HepG2 (cell line): ENCODE results near the gene HDAC4. TPM values are rescaled to one million over a fixed set of nuclear protein-coding genes. Genes with fewer than 3 reads are reported as not detected.
A peak's percentile ranks its signal among the peaks of the same experiment; 100 is the strongest.

Experiments
- ATAC-seq: fragments of 200-7000 bp; cut with Tn5 transposase; 3 replicates; pipeline ENCODE4 v1.9.1; 2020; ENCODE audit warnings: mild to moderate bottlenecking, moderate library complexity
- BruUV-seq: library from RNA; stranded (reverse); fragments of 400-500 nt; replicated peaks from 2 replicates; lab custom pipeline; 2021; lab: Mats Ljungman, UMichigan
- CTCF ChIA-PET: fragments of 300-600 bp; formaldehyde crosslinking; extraction: SDS; loops from one replicate; lab custom pipeline; 2021; ENCODE audit warnings: low total read pairs, inconsistent platforms, low intra/inter-chr PET ratio; lab: Yijun Ruan, JAX
- POLR2A ChIA-PET: fragments of 350-600 bp; sonication (Branson Sonifier 250); formaldehyde crosslinking; loops from one replicate; lab custom pipeline; 2020; ENCODE audit warnings: antibody characterized with exemption, inconsistent platforms; lab: Yijun Ruan, JAX
- DNase-seq: peaks from one replicate; pipeline ENCODE4 v3.0.0-alpha.2; 2015; ENCODE audit warnings: low spot score
- FAIRE-seq: peaks from 3 replicates; lab custom pipeline; 2011; peaks lifted over from hg19 to GRCh38; lab: Jason Lieb, UNC
- H2AFZ ChIP-seq: one replicate; pipeline ENCODE4 v1.6.1; 2011; ENCODE audit warnings: low read length, inconsistent platforms
- H3K27ac ChIP-seq: fragments of 300-600 bp; 3 replicates; pipeline ENCODE4 v1.8.0; 2011; ENCODE audit warnings: mixed run types, mild to moderate bottlenecking, mixed read lengths, low read length, inconsistent platforms; ENCODE audit not compliant: insufficient read depth; ENCODE audit errors: extremely low read length
- H3K27me3 ChIP-seq, 2 experiments: fragments of 200-600 bp in 1 of 2; 2 replicates in 1 of 2; 3 replicates in 1 of 2; pipeline versions ENCODE4 v1.6.0 to v1.8.0; 2011; ENCODE audit warnings: low read length in 2 of 2, mild to moderate bottlenecking in 2 of 2, moderate library complexity in 2 of 2, inconsistent platforms in 1 of 2; ENCODE audit not compliant: insufficient read depth in 2 of 2, control insufficient read depth in 1 of 2
- H3K36me3 ChIP-seq, 2 experiments: fragments of 200-600 bp in 1 of 2; replicated peaks in 1 of 2; 2 replicates in 1 of 2; 3 replicates in 1 of 2; pipeline versions ENCODE4 v1.5.1 to v1.8.0; 2011; ENCODE audit warnings: low read length in 2 of 2, inconsistent platforms in 1 of 2; ENCODE audit not compliant: insufficient read depth in 2 of 2, control insufficient read depth in 1 of 2
- H3K4me1 ChIP-seq: 2 replicates; pipeline ENCODE4 v1.5.1; 2012; ENCODE audit warnings: low read length, inconsistent platforms; ENCODE audit not compliant: insufficient read depth
- H3K4me2 ChIP-seq: 2 replicates; pipeline ENCODE4 v1.6.0; 2011; ENCODE audit warnings: low read depth, low read length, inconsistent platforms
- H3K4me3 ChIP-seq, 3 experiments: fragments of 200-600 bp in 1 of 3; sonication (generic), shearing (Covaris generic) in 1 of 3; replicated peaks in 1 of 3; 2 replicates each; pipeline ENCODE4 v1.5.1; 2011 to 2016; ENCODE audit warnings: low read length in 3 of 3, inconsistent platforms in 2 of 3, low read depth in 2 of 3, mild to moderate bottlenecking in 2 of 3, control low read depth in 1 of 3, mixed read lengths in 1 of 3; ENCODE audit not compliant: insufficient read depth in 1 of 3
- H3K79me2 ChIP-seq: one replicate; pipeline ENCODE4 v1.6.1; 2011; ENCODE audit warnings: low read length, inconsistent platforms; ENCODE audit not compliant: insufficient read depth
- H3K9ac ChIP-seq: 2 replicates; pipeline ENCODE4 v1.6.0; 2011; ENCODE audit warnings: mild to moderate bottlenecking, low read depth, low read length, inconsistent platforms; ENCODE audit not compliant: insufficient read depth
- H3K9me3 ChIP-seq: 2 replicates; pipeline ENCODE4 v1.5.1; 2012; ENCODE audit warnings: mild to moderate bottlenecking, low read length
- H4K20me1 ChIP-seq: 2 replicates; pipeline ENCODE4 v1.6.0; 2011; ENCODE audit warnings: inconsistent platforms, mild to moderate bottlenecking, low read length, moderate library complexity; ENCODE audit not compliant: insufficient read depth
- AGO2 ChIP-seq: fragments of 200-400 bp; formaldehyde crosslinking; optimal IDR thresholded peaks from 2 replicates; pipeline ENCODE3; 2017; ENCODE audit warnings: mild to moderate bottlenecking, low read depth, low read length, moderate library complexity
- EZH2 ChIP-seq: conservative IDR thresholded peaks from 2 replicates; pipeline ENCODE4 v1.6.1; 2012; ENCODE audit warnings: mild to moderate bottlenecking, low read depth, low read length, moderate library complexity
- HIVEP1 ChIP-seq: sonication (generic); formaldehyde crosslinking; IDR thresholded peaks from 2 replicates; pipeline ENCODE4 v1.4.0; 2020; ENCODE audit warnings: mild to moderate bottlenecking, missing genetic modification reagents
- ISL2 ChIP-seq: sonication (generic); formaldehyde crosslinking; IDR thresholded peaks from 2 replicates; pipeline ENCODE4 v1.5.0; 2020; ENCODE audit warnings: missing genetic modification reagents
- MEIS1 ChIP-seq: sonication (generic); formaldehyde crosslinking; IDR thresholded peaks from 2 replicates; pipeline ENCODE4 v1.9.0; 2021; ENCODE audit warnings: mild to moderate bottlenecking, missing genetic modification reagents, moderate library complexity, borderline replicate concordance
- SMARCE1 ChIP-seq: fragments of 450-650 bp; IDR thresholded peaks from 2 replicates; pipeline ENCODE4 v1.6.1; 2017; ENCODE audit warnings: borderline replicate concordance
- ZFP1 ChIP-seq: IDR thresholded peaks from 2 replicates; pipeline ENCODE4 v1.6.1; 2016
- ZNF839 ChIP-seq: sonication (generic); formaldehyde crosslinking; IDR thresholded peaks from 2 replicates; pipeline ENCODE4 v1.4.0; 2020; ENCODE audit warnings: missing genetic modification reagents, mild to moderate bottlenecking, borderline replicate concordance
- WGBS: methylation state at CpG from one replicate; pipeline ENCODE4 v1.1.6; 2017; ENCODE audit warnings: low lambda C conversion rate; 5-methylcytosine and 5-hydroxymethylcytosine counted together
- in situ Hi-C: cut with HindIII; loops from 2 replicates; pipeline ENCODE4 v1.10.0; 2017; ENCODE audit warnings: low pct_unique_long_range_greater_than_20kb; ENCODE audit not compliant: extremely low pct_ligation_motif_present
- intact Hi-C: fragments of 100-400 bp; cut with micrococcal nuclease; formaldehyde crosslinking; loops from one replicate; pipeline ENCODE4 v1.10.0; 2022; ENCODE audit not compliant: unreplicated experiment
- polyA plus RNA-seq, 8 experiments: library from polyadenylated mRNA; depleted of rRNA in 3 of 8; stranded (reverse) in 7 of 8; unstranded in 1 of 8; fragments of >200 nt; fragmentation: Illumina TruSeq in 4 of 8; extraction: Trizol in 4 of 8; gene quantifications; 2 replicates each; pipeline versions ENCODE4 v1.2.1 to v1.2.3, GENCODE V29; 2011 to 2016; ENCODE audit warnings: low read depth in 4 of 8, missing spikeins in 1 of 8, mixed read lengths in 1 of 8; ENCODE audit not compliant: insufficient read depth in 1 of 8
- total RNA-seq, 5 experiments: library from RNA; depleted of rRNA; stranded (reverse); fragments of >200 nt; fragmentation: Illumina TruSeq; extraction: Trizol; gene quantifications; 2 replicates each; pipeline ENCODE4 v1.2.3, GENCODE V29; 2016; ENCODE audit warnings: low read depth in 1 of 5
- TF ChIP-seq, protein P1 (sequence below): sonication (generic); formaldehyde crosslinking; IDR thresholded peaks from one replicate; pipeline ENCODE4 v1.5.1; 2020; ENCODE audit warnings: mild to moderate bottlenecking, missing genetic modification reagents; ENCODE audit errors: not compliant biosample characterization
- TF ChIP-seq, protein P2 (sequence below): sonication (generic); formaldehyde crosslinking; IDR thresholded peaks from 2 replicates; pipeline ENCODE4 v1.4.0; 2020; ENCODE audit warnings: missing genetic modification reagents

The HDAC4 gene
- total and polyA plus RNA-seq, 2 of the 13 experiments (the other 11 are each of a cell fraction or from before 2014, with no cell fraction given) = 10.1 to 11.5 TPM

DNA sequence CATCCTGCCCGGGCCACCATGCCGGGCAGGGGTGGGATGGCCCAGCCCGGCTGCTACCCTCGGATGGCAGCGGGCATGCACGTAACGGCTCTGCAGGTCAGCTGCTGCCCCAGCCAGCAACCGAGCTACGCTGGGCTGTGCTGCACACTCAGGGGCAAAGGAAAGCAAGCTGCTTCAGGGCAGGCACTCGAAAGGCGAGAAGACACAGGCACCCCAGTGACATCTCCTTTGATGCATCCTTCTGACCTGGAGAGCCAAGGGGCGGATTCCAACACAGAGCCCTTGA, 8.8 kb downstream of the HDAC4 start (continued):
- TF ChIP-seq EZH2 = no peak
- no peak for TF ChIP-seq MEIS1 (CRISPR knock-in tag)

GRCh38 chr2:239391286-239392071, 9.3 kb downstream of the HDAC4 start:
- no peak for TF ChIP-seq ISL2 (CRISPR knock-in tag)
- no peak for TF ChIP-seq ZNF839 (CRISPR knock-in tag)
- TF ChIP-seq AGO2 = peak; percentile 40
- no peak for TF ChIP-seq ZFP1
- no peak for TF ChIP-seq SMARCE1
- TF ChIP-seq HIVEP1 (CRISPR knock-in tag) = no peak
- TF ChIP-seq, protein P1, sequence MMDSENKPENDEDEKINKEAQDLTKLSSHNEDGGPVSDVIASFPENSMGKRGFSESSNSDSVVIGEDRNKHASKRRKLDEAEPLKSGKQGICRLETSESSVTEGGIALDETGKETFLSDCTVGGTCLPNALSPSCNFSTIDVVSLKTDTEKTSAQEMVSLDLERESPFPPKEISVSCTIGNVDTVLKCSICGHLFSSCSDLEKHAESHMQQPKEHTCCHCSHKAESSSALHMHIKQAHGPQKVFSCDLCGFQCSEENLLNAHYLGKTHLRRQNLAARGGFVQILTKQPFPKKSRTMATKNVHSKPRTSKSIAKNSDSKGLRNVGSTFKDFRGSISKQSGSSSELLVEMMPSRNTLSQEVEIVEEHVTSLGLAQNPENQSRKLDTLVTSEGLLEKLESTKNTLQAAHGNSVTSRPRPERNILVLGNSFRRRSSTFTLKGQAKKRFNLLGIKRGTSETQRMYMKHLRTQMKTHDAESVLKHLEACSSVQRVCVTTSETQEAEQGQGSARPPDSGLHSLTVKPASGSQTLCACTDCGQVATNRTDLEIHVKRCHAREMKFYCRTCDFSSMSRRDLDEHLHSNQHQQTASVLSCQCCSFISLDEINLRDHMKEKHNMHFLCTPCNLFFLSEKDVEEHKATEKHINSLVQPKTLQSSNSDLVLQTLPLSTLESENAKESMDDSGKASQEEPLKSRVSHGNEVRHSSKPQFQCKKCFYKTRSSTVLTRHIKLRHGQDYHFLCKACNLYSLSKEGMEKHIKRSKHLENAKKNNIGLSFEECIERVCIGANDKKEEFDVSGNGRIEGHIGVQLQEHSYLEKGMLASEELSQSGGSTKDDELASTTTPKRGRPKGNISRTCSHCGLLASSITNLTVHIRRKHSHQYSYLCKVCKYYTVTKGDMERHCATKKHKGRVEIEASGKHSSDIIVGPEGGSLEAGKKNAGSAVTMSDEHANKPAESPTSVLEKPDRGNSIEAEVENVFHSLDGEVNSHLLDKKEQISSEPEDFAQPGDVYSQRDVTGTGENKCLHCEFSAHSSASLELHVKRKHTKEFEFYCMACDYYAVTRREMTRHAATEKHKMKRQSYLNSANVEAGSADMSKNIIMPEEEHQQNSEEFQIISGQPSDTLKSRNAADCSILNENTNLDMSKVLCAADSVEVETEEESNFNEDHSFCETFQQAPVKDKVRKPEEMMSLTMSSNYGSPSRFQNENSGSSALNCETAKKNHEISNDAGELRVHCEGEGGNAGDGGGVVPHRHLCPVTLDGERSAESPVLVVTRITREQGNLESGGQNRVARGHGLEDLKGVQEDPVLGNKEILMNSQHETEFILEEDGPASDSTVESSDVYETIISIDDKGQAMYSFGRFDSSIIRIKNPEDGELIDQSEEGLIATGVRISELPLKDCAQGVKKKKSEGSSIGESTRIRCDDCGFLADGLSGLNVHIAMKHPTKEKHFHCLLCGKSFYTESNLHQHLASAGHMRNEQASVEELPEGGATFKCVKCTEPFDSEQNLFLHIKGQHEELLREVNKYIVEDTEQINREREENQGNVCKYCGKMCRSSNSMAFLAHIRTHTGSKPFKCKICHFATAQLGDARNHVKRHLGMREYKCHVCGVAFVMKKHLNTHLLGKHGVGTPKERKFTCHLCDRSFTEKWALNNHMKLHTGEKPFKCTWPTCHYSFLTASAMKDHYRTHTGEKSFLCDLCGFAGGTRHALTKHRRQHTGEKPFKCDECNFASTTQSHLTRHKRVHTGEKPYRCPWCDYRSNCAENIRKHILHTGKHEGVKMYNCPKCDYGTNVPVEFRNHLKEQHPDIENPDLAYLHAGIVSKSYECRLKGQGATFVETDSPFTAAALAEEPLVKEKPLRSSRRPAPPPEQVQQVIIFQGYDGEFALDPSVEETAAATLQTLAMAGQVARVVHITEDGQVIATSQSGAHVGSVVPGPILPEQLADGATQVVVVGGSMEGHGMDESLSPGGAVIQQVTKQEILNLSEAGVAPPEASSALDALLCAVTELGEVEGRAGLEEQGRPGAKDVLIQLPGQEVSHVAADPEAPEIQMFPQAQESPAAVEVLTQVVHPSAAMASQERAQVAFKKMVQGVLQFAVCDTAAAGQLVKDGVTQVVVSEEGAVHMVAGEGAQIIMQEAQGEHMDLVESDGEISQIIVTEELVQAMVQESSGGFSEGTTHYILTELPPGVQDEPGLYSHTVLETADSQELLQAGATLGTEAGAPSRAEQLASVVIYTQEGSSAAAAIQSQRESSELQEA (CRISPR knock-in tag) = no peak
- TF ChIP-seq, protein P2, sequence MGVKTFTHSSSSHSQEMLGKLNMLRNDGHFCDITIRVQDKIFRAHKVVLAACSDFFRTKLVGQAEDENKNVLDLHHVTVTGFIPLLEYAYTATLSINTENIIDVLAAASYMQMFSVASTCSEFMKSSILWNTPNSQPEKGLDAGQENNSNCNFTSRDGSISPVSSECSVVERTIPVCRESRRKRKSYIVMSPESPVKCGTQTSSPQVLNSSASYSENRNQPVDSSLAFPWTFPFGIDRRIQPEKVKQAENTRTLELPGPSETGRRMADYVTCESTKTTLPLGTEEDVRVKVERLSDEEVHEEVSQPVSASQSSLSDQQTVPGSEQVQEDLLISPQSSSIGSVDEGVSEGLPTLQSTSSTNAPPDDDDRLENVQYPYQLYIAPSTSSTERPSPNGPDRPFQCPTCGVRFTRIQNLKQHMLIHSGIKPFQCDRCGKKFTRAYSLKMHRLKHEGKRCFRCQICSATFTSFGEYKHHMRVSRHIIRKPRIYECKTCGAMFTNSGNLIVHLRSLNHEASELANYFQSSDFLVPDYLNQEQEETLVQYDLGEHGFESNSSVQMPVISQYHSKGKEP (CRISPR knock-in tag) = no peak
- H3K9me3 ChIP-seq = no peaks in the 10 kb centered on the region
- ATAC-seq = no peak
- H3K4me3 ChIP-seq = no peak overlapping the region
- in situ Hi-C loops (no loop called here), intact Hi-C loops (no loop called here)
- no peak overlapping the region for H3K27ac ChIP-seq
- no peak overlapping the region for H3K9ac ChIP-seq
- 95% methylated on average over 24 of the region's 24 CpGs for WGBS
- peaks cover 72% of the 10 kb centered on the region for H3K79me2 ChIP-seq
- ChIA-PET POLR2A (interaction anchor here (5.1 kb wide), 1 partner anchor 10 kb away, joined by 20 read pairs; the partner anchor contains the start of gene HDAC4), CTCF (no interaction called here)
- no peak overlapping the region for H3K4me2 ChIP-seq
- no peak for FAIRE-seq
- peaks cover 10% of the 10 kb centered on the region; the same call in 1 of the 2 replicates for H3K4me1 ChIP-seq
- BruUV-seq = no TSS peak
- no peak overlapping the region for H2AFZ ChIP-seq
- peaks cover 43% of the 10 kb centered on the region for H4K20me1 ChIP-seq
- peaks cover 5% of the 10 kb centered on the region in 2 experiments; a peak in 4 of 5 replicates for H3K36me3 ChIP-seq
- H3K27me3 ChIP-seq = no peaks in the 10 kb centered on the region
- DNase-seq = no peak
